NCI-H187 (cell line): ENCODE data around the gene SLX9.

Experiments used
- DNase-seq, 2 experiments: peaks; one replicate each; lab custom pipeline; 2025; lab: John Stamatoyannopoulos, UW

The SLX9 gene

GRCh38 chr21:44977616-44978340 is 37.9 kb downstream of the SLX9 start:
- no peak for DNase-seq

DNA sequence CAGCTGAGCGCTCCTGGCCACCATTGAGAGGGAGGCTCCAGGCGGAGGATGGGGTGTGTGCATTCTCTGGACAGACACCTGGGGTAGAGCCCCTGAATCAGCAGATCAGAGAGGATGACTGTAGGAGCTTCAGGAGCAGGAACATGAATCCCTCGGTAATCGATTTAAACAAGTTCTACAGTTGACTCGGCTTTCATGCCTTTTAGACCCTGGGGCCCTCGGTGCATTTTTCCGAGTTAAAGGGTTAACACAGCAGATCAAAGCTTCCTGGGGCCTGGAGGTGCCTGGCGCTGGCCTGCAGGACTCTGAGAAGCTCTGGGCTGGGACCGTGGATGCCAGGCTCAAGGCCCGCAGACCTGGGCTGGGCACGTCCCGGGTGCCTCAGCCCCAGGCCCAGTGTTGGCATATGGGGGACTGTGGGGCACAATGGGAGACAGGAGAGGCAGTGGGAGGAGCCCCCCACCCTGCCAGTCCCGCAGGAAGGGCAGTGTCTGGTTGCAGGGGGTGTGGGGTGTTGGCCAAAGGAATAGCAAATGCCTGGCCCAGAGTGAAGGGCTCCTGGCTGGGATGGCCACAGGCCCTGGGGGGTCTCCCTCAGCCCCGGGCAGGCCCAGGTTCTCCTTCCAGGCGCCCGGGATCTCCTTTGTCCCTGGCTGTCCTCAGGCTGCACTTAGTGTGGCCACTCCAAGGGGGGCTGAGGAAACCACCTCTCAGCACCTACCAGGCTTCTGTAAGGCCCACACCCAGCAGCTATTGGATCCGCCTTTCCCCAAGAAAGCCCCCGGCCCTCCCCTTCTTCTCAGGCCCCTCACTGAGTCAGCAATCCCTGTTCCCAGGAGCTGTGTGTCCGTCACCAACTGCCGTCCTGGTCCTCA is 40.1 kb downstream of the SLX9 start:
- DNase-seq, result no peak

GRCh38 chr21:44980562-44981489 is 41.0 kb downstream of the SLX9 start:
- no peak for DNase-seq

- no peak for DNase-seq
Observed at GRCh38 chr21:44982558-44983250, 42.9 kb downstream of the SLX9 start.

GRCh38 chr21:44983421-44984206 is 43.8 kb downstream of the SLX9 start:
- no peak for DNase-seq

DNA sequence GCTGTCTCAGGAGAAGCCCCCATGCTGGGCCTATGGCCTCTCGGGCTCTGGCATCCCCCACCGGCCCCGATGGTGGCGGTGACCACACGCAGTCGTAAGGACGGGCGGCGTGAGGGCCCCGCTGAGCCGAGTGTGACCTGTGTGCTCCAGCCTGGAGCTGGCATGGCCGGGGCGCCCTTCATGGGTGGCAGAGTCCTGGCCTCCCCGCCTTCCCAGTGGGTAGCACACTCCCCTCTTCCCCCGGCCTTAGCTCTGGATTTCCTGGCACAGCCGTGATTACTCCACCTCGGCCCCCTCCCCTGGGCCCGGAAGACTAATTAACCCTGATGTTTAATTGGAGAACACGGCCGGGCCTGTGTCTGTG is 44.6 kb downstream of the SLX9 start:
- DNase-seq, result no peak

DNA sequence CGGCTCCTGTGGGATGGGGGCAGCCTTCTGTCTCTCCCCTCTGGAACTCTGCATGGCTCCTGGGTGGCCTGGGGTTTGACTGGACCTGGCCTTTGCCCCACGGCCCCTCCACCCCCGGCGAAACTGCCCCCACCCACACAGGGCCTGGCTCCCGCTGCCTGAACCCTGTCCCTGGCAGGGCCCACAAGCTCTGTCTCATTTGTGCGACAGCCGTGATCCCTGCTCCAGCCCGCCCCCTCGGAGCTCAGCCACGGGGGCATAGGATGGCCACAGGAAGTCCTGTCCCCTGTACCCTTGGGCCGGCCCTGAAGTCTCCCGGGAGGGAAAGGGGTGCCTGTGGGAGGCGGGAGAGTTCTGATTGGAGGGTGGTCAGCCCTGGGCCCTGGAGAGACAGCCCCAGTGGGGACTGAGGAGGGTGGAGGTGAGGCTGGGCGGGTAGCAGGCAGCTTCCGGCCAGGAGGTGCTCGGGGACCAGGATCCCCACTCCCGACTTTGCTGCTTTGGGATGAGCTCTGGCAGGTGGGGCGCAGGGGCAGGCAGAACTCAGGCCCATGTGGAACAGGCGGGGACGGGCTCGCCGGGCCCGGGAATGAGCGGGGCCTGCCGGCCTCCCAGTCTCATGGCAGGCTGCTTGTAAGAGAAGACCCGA is 45.1 kb downstream of the SLX9 start:
- DNase-seq, result no peak

- DNase-seq, result no peak
Observed at GRCh38 chr21:44985441-44986401, 45.9 kb downstream of the SLX9 start.

DNA sequence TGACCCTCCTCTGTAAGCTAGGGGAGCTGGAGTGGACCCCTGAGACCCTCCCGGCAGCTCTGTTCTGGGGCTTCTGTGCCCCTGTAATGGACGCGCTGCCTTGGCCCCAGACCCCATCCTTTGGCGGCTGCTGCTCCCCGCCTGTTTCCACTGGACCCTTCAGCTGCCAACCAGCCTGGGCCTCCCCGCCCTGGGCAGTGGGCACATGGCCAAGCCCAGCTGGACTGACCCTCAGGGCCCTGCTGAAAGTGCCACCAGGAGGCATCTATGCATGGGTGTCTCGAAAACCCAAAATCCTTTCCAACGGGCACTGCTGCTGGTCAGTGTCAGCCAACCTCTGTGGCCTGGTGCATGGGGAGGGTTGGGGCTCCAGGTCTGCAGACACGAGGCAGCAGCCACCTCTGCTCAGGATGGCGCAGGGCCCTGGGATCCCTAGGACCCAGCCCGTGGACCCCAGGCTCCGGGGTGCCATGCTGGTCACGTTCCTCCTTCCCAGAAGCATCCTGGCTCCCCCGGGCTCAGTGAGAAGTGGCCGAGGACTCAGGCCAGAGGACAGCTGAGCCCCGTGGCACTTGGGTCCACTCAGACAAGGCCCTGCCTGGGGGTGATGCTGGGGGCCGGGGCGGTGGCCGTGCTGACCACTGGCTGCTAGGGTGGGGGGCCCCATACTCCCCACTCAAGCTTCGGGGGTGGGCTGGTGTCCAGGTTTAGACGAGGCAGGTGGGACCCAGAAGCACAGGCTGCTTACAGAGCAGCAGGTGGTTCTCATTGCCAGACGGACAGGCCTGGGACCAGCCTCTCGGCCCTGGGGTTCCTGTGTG is 46.9 kb downstream of the SLX9 start:
- DNase-seq, result no peak

DNA sequence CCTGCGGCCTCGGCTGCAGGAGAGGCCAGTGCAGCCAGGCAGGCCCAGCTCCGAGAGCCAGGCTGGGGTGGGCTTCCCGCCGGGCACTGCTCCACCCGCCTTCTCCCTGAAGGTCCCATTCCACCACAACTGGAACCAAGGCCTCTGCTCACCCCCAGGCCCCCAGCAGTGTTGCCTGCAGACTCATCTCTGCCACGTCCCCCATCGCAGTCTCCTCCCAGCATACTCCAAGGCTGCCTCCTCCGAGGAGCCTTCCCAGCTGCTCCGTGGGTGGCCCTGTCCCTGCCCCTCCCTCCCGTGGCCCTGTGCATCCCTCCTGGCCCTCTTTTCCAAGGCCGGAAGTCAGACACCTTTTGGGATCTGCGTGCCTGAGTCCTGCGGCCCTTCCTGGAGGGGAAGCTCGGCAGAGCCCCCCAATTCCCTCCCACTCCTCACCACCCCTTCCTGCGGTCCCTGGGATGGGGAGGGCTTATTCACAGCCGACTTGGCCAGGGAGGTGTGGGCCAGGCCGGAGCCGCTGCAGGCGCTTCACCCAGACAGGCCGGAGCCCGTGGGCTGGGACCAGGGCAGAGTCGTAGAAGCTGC is 47.6 kb downstream of the SLX9 start:
- DNase-seq, result no peak

- no peak for DNase-seq
Observed at GRCh38 chr21:44987886-44988606, 48.2 kb downstream of the SLX9 start.

DNA sequence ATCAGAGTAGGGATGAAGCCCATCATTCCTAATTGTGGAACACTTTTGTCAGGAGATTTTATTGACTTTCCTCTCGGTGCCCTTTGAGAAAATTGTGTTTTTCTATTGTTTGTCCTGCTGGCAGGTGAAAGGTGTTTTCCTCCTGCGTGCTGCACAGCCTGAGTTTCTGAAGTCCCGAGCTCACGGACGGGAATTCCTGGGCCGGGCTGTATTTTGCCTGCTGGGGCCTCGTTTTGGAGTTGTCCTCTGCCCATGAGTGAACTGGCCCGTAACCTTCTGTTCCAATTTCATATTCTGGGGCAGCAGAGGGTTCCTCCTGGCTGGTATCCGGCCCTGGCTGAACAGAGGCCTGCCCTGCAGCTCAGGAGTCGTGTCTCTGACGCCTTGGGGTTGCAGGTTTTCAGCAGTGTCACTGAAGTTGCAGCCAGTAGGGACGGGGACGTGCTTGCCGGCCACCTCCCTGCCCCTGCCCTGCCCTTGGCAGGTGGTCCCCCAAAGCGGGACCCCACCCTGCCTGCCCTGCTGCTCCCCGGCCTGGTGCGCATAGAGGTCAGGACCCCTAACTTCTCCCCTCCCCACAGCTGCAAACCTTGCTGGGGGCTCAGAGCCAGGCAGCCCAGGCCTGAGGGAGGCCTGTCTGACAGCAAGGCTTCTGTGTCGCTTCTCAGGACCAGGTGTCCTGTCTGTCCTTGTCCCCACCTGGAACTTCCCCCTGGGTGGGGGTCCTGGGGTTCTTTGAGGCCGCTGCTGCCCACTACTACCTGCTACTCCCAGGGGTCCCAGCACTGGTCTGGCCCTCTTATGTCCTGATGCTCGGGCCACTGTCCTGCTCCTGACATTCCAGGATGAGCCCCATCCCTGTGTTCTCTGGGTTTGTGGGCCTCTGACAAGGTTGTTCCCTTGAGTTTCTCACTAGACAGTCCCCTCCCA is 49.0 kb downstream of the SLX9 start:
- no peak for DNase-seq

DNA sequence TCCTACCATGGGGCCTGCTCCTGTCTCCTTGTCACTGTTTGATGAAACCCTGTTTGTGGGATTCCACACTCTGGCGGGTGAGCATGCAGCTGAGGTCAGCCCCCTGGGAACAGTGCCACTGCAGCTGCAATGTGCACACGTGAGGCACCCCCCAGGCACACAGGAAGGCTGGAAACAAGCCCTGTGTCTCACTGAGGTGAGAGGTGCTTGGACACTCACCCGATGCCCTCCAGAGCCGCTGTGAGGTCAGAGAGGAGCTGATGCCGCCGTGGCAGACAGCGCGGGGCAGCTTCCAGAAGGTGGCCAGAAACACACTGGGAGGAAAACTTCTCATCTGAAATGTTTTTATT is 49.7 kb downstream of the SLX9 start:
- DNase-seq, result no peak

GRCh38 chr21:44989943-44990780 is 50.3 kb downstream of the SLX9 start:
- DNase-seq, result no peak

DNA sequence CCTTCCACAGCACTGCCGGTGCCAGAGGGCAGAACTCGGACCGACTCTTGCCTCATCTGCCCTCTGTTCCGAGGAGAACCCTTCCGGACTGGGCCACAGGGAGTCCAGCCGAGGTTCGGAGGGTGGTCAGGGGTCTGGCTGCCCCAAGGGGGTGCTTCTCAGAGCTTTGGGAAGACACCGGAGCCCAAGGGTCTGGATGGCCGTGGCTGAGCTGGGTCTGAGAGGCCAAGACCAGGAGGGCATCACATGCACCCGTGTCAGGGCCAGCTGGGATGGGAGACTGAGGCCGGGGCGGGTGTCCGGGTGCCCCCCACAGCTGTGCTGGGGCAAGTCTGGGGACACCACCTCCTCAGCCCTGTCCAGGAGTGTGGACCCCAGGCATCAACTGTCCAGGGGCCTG is 51.1 kb downstream of the SLX9 start:
- DNase-seq, result no peak
